ENCODE results near the gene BCOR. TPM values are rescaled to one million over a fixed set of nuclear protein-coding genes. Genes with fewer than 3 reads are reported as not detected.

The BCOR gene
- total RNA-seq, 1 donor from 2014 or later = 15.1 TPM

DNA sequence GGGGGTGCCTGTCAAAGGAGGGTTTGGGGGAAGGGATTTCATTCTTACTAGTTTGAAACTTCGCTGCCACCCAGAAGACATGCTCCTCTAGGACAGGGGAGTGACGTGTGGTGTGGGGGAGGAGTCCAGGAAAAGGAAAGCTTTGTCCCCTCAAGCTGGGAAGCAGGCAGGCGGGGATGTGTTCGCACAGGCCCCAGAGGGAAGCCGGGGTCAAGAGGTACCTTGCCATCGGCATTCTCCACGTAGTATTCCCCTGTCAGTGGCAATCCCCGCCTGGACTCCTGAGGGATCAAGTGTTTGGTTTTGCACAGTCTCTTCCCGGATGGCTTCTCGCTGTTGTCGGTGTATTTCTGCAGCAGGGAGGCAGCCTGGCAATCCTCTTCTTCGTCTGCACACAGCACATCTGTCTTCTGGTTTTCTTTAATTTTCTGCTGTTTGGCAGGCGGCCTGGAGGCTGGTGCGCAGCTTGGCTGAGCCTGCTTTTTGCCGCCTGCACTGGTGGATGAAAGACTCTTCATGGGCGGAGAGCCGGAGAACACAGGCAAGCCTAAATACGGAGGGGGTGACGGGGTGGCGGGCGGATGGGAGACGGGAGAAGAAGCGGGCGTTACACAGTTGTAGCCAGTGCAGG lies 35.1 kb downstream of the BCOR start:
- no peaks in the 10 kb centered on the region for H3K9me3 ChIP-seq (replicated peaks)
- no peak overlapping the region for H3K4me3 ChIP-seq
- H3K27me3 ChIP-seq (ENCODE audit: low read depth) = no peaks in the 10 kb centered on the region
- H3K4me1 ChIP-seq = no peaks in the 10 kb centered on the region
- H3K36me3 ChIP-seq = peaks cover 30% of the 10 kb centered on the region
- DNase-seq = no peak
- H3K27ac ChIP-seq (replicated peaks) = no peak overlapping the region
- TF ChIP-seq, protein P1, sequence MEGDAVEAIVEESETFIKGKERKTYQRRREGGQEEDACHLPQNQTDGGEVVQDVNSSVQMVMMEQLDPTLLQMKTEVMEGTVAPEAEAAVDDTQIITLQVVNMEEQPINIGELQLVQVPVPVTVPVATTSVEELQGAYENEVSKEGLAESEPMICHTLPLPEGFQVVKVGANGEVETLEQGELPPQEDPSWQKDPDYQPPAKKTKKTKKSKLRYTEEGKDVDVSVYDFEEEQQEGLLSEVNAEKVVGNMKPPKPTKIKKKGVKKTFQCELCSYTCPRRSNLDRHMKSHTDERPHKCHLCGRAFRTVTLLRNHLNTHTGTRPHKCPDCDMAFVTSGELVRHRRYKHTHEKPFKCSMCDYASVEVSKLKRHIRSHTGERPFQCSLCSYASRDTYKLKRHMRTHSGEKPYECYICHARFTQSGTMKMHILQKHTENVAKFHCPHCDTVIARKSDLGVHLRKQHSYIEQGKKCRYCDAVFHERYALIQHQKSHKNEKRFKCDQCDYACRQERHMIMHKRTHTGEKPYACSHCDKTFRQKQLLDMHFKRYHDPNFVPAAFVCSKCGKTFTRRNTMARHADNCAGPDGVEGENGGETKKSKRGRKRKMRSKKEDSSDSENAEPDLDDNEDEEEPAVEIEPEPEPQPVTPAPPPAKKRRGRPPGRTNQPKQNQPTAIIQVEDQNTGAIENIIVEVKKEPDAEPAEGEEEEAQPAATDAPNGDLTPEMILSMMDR (IDR thresholded peaks at IDR 0.05; ENCODE audit: borderline replicate concordance) = no peak
- intact Hi-C loops (cut with micrococcal nuclease) = no loop called here

DNA sequence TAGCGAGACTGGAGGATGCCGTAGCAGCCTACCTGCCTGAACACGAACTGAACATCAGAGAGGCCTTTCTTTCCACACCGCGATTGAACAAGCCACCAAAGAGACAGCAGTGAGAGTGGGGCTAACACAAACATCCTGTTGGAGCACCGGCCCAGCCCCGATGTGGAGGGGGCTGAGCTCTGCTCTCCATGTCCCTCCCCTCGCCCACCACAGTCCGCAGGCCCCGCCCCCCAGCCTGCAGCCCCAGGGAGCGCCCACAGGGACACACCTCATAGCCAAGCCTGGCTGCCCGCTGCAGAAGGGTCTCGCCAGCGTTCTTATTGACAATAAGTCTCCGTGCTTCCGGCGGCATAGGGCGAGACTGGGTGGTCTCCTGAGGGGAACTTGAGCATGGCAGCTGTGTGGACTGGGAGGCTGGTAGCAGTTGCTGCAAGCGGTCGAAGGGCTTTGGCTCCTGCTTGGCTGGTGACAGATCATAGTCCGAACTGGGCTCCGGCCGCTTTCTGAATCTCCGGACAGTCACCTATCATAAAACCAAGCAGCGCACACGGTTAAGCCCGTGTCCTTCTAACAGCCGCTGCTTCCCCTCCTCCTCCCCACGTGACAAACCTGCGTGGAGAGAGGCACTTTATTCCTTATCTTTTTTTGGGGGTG lies 35.8 kb downstream of the BCOR start:
- DNase-seq = no peak
- Histone ChIP-seq H3K36me3 (peaks cover 34% of the 10 kb centered on the region), H3K27ac (replicated peaks) (no peak overlapping the region), H3K4me1 (no peaks in the 10 kb centered on the region), H3K27me3 (ENCODE audit: low read depth) (no peaks in the 10 kb centered on the region), H3K4me3 (no peak overlapping the region), H3K9me3 (replicated peaks) (no peaks in the 10 kb centered on the region)
- TF ChIP-seq, protein P1 (IDR thresholded peaks at IDR 0.05; ENCODE audit: borderline replicate concordance) = no peak
- intact Hi-C loops (cut with micrococcal nuclease) = no loop called here

DNA sequence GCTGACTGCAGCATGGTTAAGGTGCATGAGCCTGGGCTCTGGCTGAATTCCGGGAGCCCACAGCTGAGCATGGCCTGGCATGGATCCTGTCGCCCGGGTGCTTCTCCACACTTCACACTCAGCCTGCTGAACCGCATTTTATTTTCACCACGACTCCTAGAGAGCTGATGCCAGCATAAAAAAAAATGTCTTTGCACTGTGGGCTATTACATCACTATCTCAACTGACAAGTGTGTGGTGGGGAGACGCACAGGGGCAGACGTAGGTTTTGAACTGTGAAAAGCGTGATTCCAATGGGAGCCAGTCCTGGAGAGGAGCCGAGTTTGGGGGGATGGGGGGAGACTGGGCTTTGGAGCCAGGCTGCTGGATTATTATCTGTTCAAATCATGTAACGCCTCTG lies 36.8 kb downstream of the BCOR start:
- DNase-seq = no peak
- intact Hi-C loops (cut with micrococcal nuclease) = no loop called here
- H3K4me3 ChIP-seq = no peak overlapping the region
- H3K4me1 ChIP-seq = no peaks in the 10 kb centered on the region
- no peaks in the 10 kb centered on the region for H3K9me3 ChIP-seq (replicated peaks)
- no peaks in the 10 kb centered on the region for H3K27me3 ChIP-seq (ENCODE audit: low read depth)
- no peak overlapping the region for H3K27ac ChIP-seq (replicated peaks)
- H3K36me3 ChIP-seq = peaks cover 44% of the 10 kb centered on the region
- TF ChIP-seq, protein P1 (IDR thresholded peaks at IDR 0.05; ENCODE audit: borderline replicate concordance) = no peak

DNA sequence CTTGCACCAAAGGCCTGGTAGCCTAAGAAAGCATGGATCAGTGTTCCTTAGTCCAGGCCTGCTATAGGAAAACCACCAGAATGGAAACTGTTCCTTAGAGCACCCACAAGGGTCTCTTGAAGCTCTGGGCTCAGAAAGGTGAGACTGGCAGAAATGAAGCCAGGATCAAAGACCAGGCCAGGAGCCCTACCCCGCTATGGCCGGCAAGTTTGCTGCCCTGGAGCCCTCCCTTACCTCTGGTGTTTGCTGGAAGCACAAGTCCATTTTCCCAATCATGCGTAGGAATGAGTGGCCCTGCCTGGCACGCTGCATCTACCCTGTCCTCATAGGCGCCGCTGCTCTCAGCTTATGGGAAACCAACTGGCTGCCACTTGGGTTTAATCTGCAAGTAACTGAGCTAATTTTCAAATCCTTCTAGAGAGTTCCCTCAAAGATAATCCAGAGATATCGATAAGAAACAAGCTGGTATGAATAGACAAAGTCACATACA lies 37.4 kb downstream of the BCOR start:
- Histone ChIP-seq H3K9me3 (replicated peaks) (no peaks in the 10 kb centered on the region), H3K36me3 (peaks cover 49% of the 10 kb centered on the region), H3K27me3 (ENCODE audit: low read depth) (no peaks in the 10 kb centered on the region), H3K4me3 (no peak overlapping the region), H3K4me1 (no peaks in the 10 kb centered on the region), H3K27ac (replicated peaks) (no peak overlapping the region)
- no peak for DNase-seq
- TF ChIP-seq, protein P1 (IDR thresholded peaks at IDR 0.05; ENCODE audit: borderline replicate concordance) = no peak
- intact Hi-C loops (cut with micrococcal nuclease) = no loop called here

DNA sequence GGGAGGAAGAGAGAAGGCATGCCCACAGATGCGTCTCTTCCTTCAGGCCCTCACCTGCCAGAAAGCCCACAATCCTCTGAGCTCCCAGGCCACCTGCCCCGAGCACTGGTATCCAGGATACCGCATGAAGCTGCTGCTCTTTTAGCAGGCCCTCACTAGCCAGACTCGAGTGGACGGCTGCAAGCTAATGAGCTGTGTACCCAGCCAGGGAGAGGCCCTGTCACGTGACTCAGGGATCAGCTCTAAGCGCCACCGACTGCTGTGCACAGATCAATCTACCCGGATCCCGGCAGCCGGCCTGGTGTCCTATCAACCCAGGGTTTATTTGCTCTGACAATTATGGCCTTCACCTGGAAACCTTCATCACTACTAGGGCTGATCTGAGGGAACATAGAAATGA lies 39.0 kb downstream of the BCOR start:
- Histone ChIP-seq H3K9me3 (replicated peaks) (no peaks in the 10 kb centered on the region), H3K36me3 (peaks cover 62% of the 10 kb centered on the region), H3K27me3 (ENCODE audit: low read depth) (no peaks in the 10 kb centered on the region), H3K4me1 (no peaks in the 10 kb centered on the region), H3K27ac (replicated peaks) (no peak overlapping the region), H3K4me3 (no peak overlapping the region)
- intact Hi-C loops (cut with micrococcal nuclease) = no loop called here
- TF ChIP-seq, protein P1 (IDR thresholded peaks at IDR 0.05; ENCODE audit: borderline replicate concordance) = no peak
- no peak for DNase-seq

Measured in left ventricle myocardium inferior (tissue), 1 donor.